IMR-90 (cell line): ENCODE measurements around the gene ANKMY1. TPM values are rescaled to one million over a fixed set of nuclear protein-coding genes. Genes with fewer than 3 reads are reported as not detected.

Experiments used
- ATAC-seq: fragments of 200-7000 bp; cut with Tn5 transposase; 2 replicates; pipeline ENCODE4 v1.9.1; 2020; ENCODE audit warnings: low read depth, mild to moderate bottlenecking, moderate library complexity
- BruUV-seq: library from RNA; stranded (reverse); fragments of 400-500 nt; replicated peaks from 2 replicates; lab custom pipeline; 2021; lab: Mats Ljungman, UMichigan
- CTCF ChIA-PET: fragments of 300-600 bp; formaldehyde crosslinking; extraction: SDS; loops from one replicate; lab custom pipeline; 2021; ENCODE audit warnings: antibody characterized with exemption; lab: Yijun Ruan, JAX
- POLR2A ChIA-PET: fragments of 300-600 bp; sonication (Branson Sonifier 250); formaldehyde crosslinking; loops from one replicate; lab custom pipeline; 2022; ENCODE audit warnings: antibody characterized with exemption; ENCODE audit not compliant: unreplicated experiment; lab: Charles Lee
- DNase-seq: peaks from one replicate; pipeline ENCODE4 v3.0.0; 2013
- H2AFZ ChIP-seq: replicated peaks from 2 replicates; pipeline ENCODE3; 2013; ENCODE audit warnings: low read length, mild to moderate bottlenecking; ENCODE audit not compliant: poor library complexity
- H2AK5ac ChIP-seq: 2 replicates; pipeline ENCODE4 v1.6.1; 2013; ENCODE audit warnings: low read depth, low read length, inconsistent platforms
- H2AK9ac ChIP-seq: replicated peaks from 2 replicates; pipeline ENCODE3; 2013; ENCODE audit warnings: mild to moderate bottlenecking, low read depth, low read length, moderate library complexity; ENCODE audit not compliant: poor library complexity
- H2BK120ac ChIP-seq: 2 replicates; pipeline ENCODE4 v1.6.1; 2013; ENCODE audit warnings: low read depth, low read length, inconsistent platforms
- H2BK15ac ChIP-seq: 3 replicates; pipeline ENCODE4 v1.6.1; 2013; ENCODE audit warnings: low read depth, low read length, inconsistent platforms
- H2BK20ac ChIP-seq: 2 replicates; pipeline ENCODE4 v1.6.1; 2013; ENCODE audit warnings: low read depth, mild to moderate bottlenecking, inconsistent platforms, low read length, moderate library complexity
- H2BK5ac ChIP-seq: 2 replicates; pipeline ENCODE4 v1.6.1; 2013; ENCODE audit warnings: mild to moderate bottlenecking, low read depth, low read length, inconsistent platforms; ENCODE audit not compliant: poor library complexity, severe bottlenecking
- H3K14ac ChIP-seq: replicated peaks from 2 replicates; pipeline ENCODE4 v1.6.1; 2013; ENCODE audit warnings: low read depth, low read length, inconsistent platforms
- H3K18ac ChIP-seq: 2 replicates; pipeline ENCODE4 v1.6.1; 2013; ENCODE audit warnings: low read depth, low read length, control low read depth
- H3K23ac ChIP-seq: 2 replicates; pipeline ENCODE4 v1.6.1; 2013; ENCODE audit warnings: low read depth, low read length, inconsistent platforms
- H3K27ac ChIP-seq: 2 replicates; pipeline ENCODE4 v1.5.1; 2013; ENCODE audit warnings: mild to moderate bottlenecking, control low read depth, low read length; ENCODE audit not compliant: insufficient read depth
- H3K27me3 ChIP-seq: 2 replicates; pipeline ENCODE4 v1.6.1; 2013; ENCODE audit warnings: low read length; ENCODE audit not compliant: control insufficient read depth, insufficient read depth
- H3K36me3 ChIP-seq: 2 replicates; pipeline ENCODE4 v1.6.1; 2013; ENCODE audit warnings: low read length, mixed read lengths; ENCODE audit not compliant: control insufficient read depth, insufficient read depth
- H3K4ac ChIP-seq: 2 replicates; pipeline ENCODE4 v1.6.1; 2013; ENCODE audit warnings: low read depth, low read length, inconsistent platforms
- H3K4me1 ChIP-seq: 2 replicates; pipeline ENCODE4 v1.6.1; 2013; ENCODE audit warnings: low read length, mixed read lengths; ENCODE audit not compliant: control insufficient read depth, insufficient read depth
- H3K4me2 ChIP-seq: 2 replicates; pipeline ENCODE4 v1.6.1; 2013; ENCODE audit warnings: low read depth, mild to moderate bottlenecking, control low read depth, low read length, moderate library complexity
- H3K4me3 ChIP-seq: 2 replicates; pipeline ENCODE4 v1.5.1; 2013; ENCODE audit warnings: low read depth, mild to moderate bottlenecking, control low read depth, low read length, moderate library complexity; ENCODE audit not compliant: insufficient read depth
- H3K56ac ChIP-seq: 2 replicates; pipeline ENCODE4 v1.6.1; 2013; ENCODE audit warnings: low read length, inconsistent platforms; ENCODE audit not compliant: insufficient read depth; ENCODE audit errors: extremely low read depth
- H3K79me1 ChIP-seq, 2 experiments: 2 replicates each; pipeline ENCODE4 v1.6.1; 2013; ENCODE audit warnings: low read length in 2 of 2, inconsistent platforms in 1 of 2, low read depth in 1 of 2
- H3K9ac ChIP-seq: 2 replicates; pipeline ENCODE4 v1.6.1; 2013; ENCODE audit warnings: low read depth, low read length, control low read depth
- H3K9me1 ChIP-seq: 2 replicates; pipeline ENCODE4 v1.6.1; 2013; ENCODE audit warnings: low read length, inconsistent platforms; ENCODE audit not compliant: insufficient read depth
- H3K9me3 ChIP-seq: 2 replicates; pipeline ENCODE4 v1.6.1; 2013; ENCODE audit warnings: low read length; ENCODE audit not compliant: control insufficient read depth, insufficient read depth
- H4K20me1 ChIP-seq: 2 replicates; pipeline ENCODE4 v1.6.1; 2013; ENCODE audit warnings: low read length, inconsistent platforms; ENCODE audit not compliant: insufficient read depth
- H4K5ac ChIP-seq: 2 replicates; pipeline ENCODE4 v1.6.1; 2013; ENCODE audit warnings: mild to moderate bottlenecking, low read depth, low read length, control low read depth
- H4K8ac ChIP-seq, 2 experiments: 2 replicates each; pipeline ENCODE4 v1.6.1; 2013; ENCODE audit warnings: low read depth in 2 of 2, low read length in 2 of 2, control low read depth in 1 of 2, inconsistent platforms in 1 of 2
- H4K91ac ChIP-seq: 2 replicates; pipeline ENCODE4 v1.6.1; 2013; ENCODE audit warnings: low read depth, low read length, inconsistent platforms; ENCODE audit not compliant: insufficient read depth
- BHLHE40 ChIP-seq: fragments of 150-350 bp; IDR thresholded peaks from 2 replicates; pipeline ENCODE4 v1.6.1; 2016; ENCODE audit warnings: mild to moderate bottlenecking, low read depth, low read length
- CEBPB ChIP-seq: IDR thresholded peaks from 2 replicates; pipeline ENCODE4 v1.6.1; 2012; ENCODE audit warnings: low read depth, low read length, improper control_type of control experiment
- CHD1 ChIP-seq: IDR thresholded peaks from 2 replicates; pipeline ENCODE4 v1.6.1; 2012; ENCODE audit warnings: low read depth, low read length, improper control_type of control experiment
- FOS ChIP-seq: fragments of 150-350 bp; IDR thresholded peaks from 2 replicates; pipeline ENCODE4 v1.6.1; 2016; ENCODE audit warnings: low read depth, low read length
- MAFK ChIP-seq: IDR thresholded peaks from 2 replicates; pipeline ENCODE4 v1.6.1; 2012; ENCODE audit warnings: low read depth, low read length, improper control_type of control experiment
- MAZ ChIP-seq: IDR thresholded peaks from 2 replicates; pipeline ENCODE4 v1.6.1; 2012; ENCODE audit warnings: low read depth, mild to moderate bottlenecking, low read length, improper control_type of control experiment, moderate library complexity, borderline replicate concordance
- MXI1 ChIP-seq: IDR thresholded peaks from 2 replicates; pipeline ENCODE4 v1.6.1; 2012; ENCODE audit warnings: low read depth, mild to moderate bottlenecking, low read length, moderate library complexity, borderline replicate concordance
- NFE2L2 ChIP-seq: fragments of 150-350 bp; IDR thresholded peaks from 2 replicates; pipeline ENCODE4 v1.6.1; 2016; ENCODE audit warnings: low read depth, mild to moderate bottlenecking, low read length
- POLR2A ChIP-seq: IDR thresholded peaks from 2 replicates; pipeline ENCODE4 v1.6.1; 2012; ENCODE audit warnings: mild to moderate bottlenecking, low read depth, low read length
- RAD21 ChIP-seq: IDR thresholded peaks from 2 replicates; pipeline ENCODE4 v1.6.1; 2012; ENCODE audit warnings: low read length, improper control_type of control experiment
- RCOR1 ChIP-seq: IDR thresholded peaks from 2 replicates; pipeline ENCODE4 v1.6.1; 2012; ENCODE audit warnings: mild to moderate bottlenecking, low read length, improper control_type of control experiment; ENCODE audit not compliant: insufficient replicate concordance
- RFX5 ChIP-seq: IDR thresholded peaks from 2 replicates; pipeline ENCODE4 v1.8.0; 2012; ENCODE audit warnings: low read depth, mild to moderate bottlenecking, low read length, moderate library complexity
- SMC3 ChIP-seq: fragments of 150-350 bp; IDR thresholded peaks from 2 replicates; pipeline ENCODE4 v1.6.1; 2016; ENCODE audit warnings: low read depth, mild to moderate bottlenecking, antibody characterized with exemption, low read length, moderate library complexity
- WGBS, 2 experiments: methylation state at CpG; one replicate each; pipeline versions ENCODE4 v1.1.5 to v1.1.7; 2013; ENCODE audit warnings: missing lambda C conversion rate in 2 of 2; ENCODE audit not compliant: insufficient read length in 1 of 2; ENCODE audit errors: extremely low coverage in 2 of 2; 5-methylcytosine and 5-hydroxymethylcytosine counted together
- dilution Hi-C: fragments of 300-500 bp; cut with HindIII; formaldehyde crosslinking; loops from one replicate; pipeline ENCODE4 v1.14.3; 2018; ENCODE audit warnings: low sequenced_read_pairs; ENCODE audit not compliant: unreplicated experiment
- in situ Hi-C: fragments of 300-500 bp; cut with MboI; formaldehyde crosslinking; loops from 3 replicates; pipeline ENCODE4 v1.14.3; 2019; ENCODE audit warnings: low sequenced_read_pairs, inconsistent platforms, mixed read lengths
- intact Hi-C: fragments of 100-400 bp; cut with micrococcal nuclease; formaldehyde crosslinking; loops from 2 replicates; pipeline ENCODE4 v1.10.0; 2022
- polyA plus RNA-seq, 3 experiments: library from polyadenylated mRNA; depleted of rRNA; stranded (reverse); fragments of >200 nt; gene quantifications; 2 replicates each; pipeline ENCODE4 v1.2.3, GENCODE V29; 2012; ENCODE audit warnings: low replicate concordance in 1 of 3
- total RNA-seq: library from RNA; depleted of rRNA; stranded (reverse); fragments of >200 nt; gene quantifications from 2 replicates; pipeline ENCODE4 v1.2.3, GENCODE V29; 2012
- TF ChIP-seq, protein P1 (sequence below): conservative IDR thresholded peaks from 2 replicates; pipeline ENCODE4 v1.5.1; 2012; ENCODE audit warnings: mild to moderate bottlenecking, low read depth, low read length, improper control_type of control experiment
- TF ChIP-seq, protein P2 (sequence below): fragments of 150-350 bp; IDR thresholded peaks from 2 replicates; pipeline ENCODE4 v1.6.1; 2017; ENCODE audit warnings: mild to moderate bottlenecking, antibody characterized with exemption, low read length, low read depth
- TF ChIP-seq, protein P3 (sequence below): fragments of 150-350 bp; IDR thresholded peaks from 2 replicates; pipeline ENCODE4 v1.6.1; 2016; ENCODE audit warnings: low read depth, mild to moderate bottlenecking, low read length, moderate library complexity, borderline replicate concordance

ANKMY1 gene
- total and polyA plus RNA-seq, 2 of the 4 experiments (the other 2 are of a cell fraction): 2.9 to 5.5 TPM

DNA sequence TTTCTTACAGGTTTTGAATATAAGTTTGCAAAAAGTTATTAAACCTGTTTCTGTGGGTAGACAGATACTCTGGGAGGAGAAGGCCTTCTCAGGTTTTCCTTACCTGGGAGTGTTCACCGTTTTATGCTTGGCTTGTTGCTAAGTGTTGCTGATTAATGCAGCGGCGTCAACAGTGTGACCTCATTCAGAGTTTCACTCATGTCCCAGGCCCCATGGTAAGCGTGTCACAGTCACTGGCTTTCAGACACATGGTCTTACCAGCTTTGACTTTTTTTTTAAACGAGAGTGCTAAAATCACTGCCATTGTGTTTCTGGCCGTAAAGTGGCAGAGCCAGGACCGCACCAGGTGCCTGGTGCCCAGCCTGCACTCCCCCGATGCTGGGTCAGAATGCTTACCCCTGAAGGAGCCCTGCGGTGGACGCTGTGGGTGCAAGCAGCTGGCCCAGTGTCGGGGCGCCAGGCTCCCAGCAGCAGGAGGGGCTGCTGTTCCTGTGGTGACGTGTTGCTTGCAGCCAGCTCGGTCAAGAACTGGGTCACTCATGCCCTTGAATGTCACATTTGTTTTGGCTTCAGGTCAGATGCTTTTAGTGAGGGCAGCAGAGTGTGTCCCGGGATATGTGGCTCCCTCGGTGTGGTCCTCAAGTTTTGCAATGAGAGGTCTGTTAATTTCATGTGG is 32.2 kb upstream of the ANKMY1 start:
- no peak overlapping the region for H2AK9ac ChIP-seq
- no peak overlapping the region for H4K91ac ChIP-seq
- H3K14ac ChIP-seq: no peak overlapping the region
- no peak overlapping the region for H3K4me2 ChIP-seq
- no peak for DNase-seq
- ChIA-PET CTCF (no interaction called here), POLR2A (interaction anchor here (0.6 kb wide), 1 partner anchor 61 kb away, joined by 3 read pairs; no protein-coding TSS in a partner anchor)
- dilution Hi-C loops (no loop called here), intact Hi-C loops (no loop called here), in situ Hi-C loops (no loop called here)
- no peak overlapping the region for H3K23ac ChIP-seq
- H4K8ac ChIP-seq: no peak overlapping the region
- no peak overlapping the region for H2BK15ac ChIP-seq
- H3K79me1 ChIP-seq: peaks cover 18 to 58% of the 10 kb centered on the region in 2 experiments
- TF ChIP-seq NFE2L2 (no peak), RCOR1 (no peak), CEBPB (no peak), RAD21 (no peak), MAFK (no peak), SMC3 (no peak), POLR2A (no peak), CHD1 (no peak), MAZ (no peak), FOS (no peak), MXI1 (no peak), RFX5 (no peak), BHLHE40 (no peak)
- TF ChIP-seq, protein P1, sequence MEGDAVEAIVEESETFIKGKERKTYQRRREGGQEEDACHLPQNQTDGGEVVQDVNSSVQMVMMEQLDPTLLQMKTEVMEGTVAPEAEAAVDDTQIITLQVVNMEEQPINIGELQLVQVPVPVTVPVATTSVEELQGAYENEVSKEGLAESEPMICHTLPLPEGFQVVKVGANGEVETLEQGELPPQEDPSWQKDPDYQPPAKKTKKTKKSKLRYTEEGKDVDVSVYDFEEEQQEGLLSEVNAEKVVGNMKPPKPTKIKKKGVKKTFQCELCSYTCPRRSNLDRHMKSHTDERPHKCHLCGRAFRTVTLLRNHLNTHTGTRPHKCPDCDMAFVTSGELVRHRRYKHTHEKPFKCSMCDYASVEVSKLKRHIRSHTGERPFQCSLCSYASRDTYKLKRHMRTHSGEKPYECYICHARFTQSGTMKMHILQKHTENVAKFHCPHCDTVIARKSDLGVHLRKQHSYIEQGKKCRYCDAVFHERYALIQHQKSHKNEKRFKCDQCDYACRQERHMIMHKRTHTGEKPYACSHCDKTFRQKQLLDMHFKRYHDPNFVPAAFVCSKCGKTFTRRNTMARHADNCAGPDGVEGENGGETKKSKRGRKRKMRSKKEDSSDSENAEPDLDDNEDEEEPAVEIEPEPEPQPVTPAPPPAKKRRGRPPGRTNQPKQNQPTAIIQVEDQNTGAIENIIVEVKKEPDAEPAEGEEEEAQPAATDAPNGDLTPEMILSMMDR: no peak
- TF ChIP-seq, protein P2, sequence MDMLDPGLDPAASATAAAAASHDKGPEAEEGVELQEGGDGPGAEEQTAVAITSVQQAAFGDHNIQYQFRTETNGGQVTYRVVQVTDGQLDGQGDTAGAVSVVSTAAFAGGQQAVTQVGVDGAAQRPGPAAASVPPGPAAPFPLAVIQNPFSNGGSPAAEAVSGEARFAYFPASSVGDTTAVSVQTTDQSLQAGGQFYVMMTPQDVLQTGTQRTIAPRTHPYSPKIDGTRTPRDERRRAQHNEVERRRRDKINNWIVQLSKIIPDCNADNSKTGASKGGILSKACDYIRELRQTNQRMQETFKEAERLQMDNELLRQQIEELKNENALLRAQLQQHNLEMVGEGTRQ: no peak
- TF ChIP-seq, protein P3, sequence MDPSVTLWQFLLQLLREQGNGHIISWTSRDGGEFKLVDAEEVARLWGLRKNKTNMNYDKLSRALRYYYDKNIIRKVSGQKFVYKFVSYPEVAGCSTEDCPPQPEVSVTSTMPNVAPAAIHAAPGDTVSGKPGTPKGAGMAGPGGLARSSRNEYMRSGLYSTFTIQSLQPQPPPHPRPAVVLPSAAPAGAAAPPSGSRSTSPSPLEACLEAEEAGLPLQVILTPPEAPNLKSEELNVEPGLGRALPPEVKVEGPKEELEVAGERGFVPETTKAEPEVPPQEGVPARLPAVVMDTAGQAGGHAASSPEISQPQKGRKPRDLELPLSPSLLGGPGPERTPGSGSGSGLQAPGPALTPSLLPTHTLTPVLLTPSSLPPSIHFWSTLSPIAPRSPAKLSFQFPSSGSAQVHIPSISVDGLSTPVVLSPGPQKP: no peak
- peaks cover 12% of the 10 kb centered on the region for H3K4me1 ChIP-seq
- H2BK20ac ChIP-seq: no peak overlapping the region
- H2BK120ac ChIP-seq: no peak overlapping the region
- H3K9me3 ChIP-seq: no peaks in the 10 kb centered on the region
- no peak overlapping the region for H4K5ac ChIP-seq
- no peak overlapping the region for H2AFZ ChIP-seq
- no peak overlapping the region for H3K9ac ChIP-seq
- no peak overlapping the region for H2AK5ac ChIP-seq
- no peak overlapping the region for H2BK5ac ChIP-seq
- peaks cover 13% of the 10 kb centered on the region; the same call in 1 of the 2 replicates for H3K9me1 ChIP-seq
- no peak for ATAC-seq
- H3K56ac ChIP-seq: no peak overlapping the region
- 90% methylated on average over 9 of the region's 16 CpGs; no CpG with 5 or more reads in 1 of the 2 experiments for WGBS, 2 experiments
- H3K27ac ChIP-seq: no peak overlapping the region
- peaks cover 23% of the 10 kb centered on the region for H3K36me3 ChIP-seq
- H3K18ac ChIP-seq: no peak overlapping the region
- H4K20me1 ChIP-seq: peaks cover 10% of the 10 kb centered on the region
- H3K4me3 ChIP-seq: no peak overlapping the region
- no TSS peak for BruUV-seq
- H3K27me3 ChIP-seq: no peaks in the 10 kb centered on the region
- H3K4ac ChIP-seq: no peak overlapping the region
